Urothelium cell line (cell line): ENCODE results near the gene UBE2L3.
A peak's percentile ranks its signal among the peaks of the same experiment; 100 is the strongest.
"Not testable (repeated sequence)": the region's sequence is repeated elsewhere in the genome, so short reads cannot be mapped to it uniquely, and the experiment has no call there.

Source experiments
- DNase-seq: peaks from one replicate; pipeline ENCODE4 v3.0.0; 2011; ENCODE audit warnings: low spot score, mixed read lengths
- FAIRE-seq: peaks from 2 replicates; lab custom pipeline; 2011; peaks lifted over from hg19 to GRCh38; lab: Jason Lieb, UNC

UBE2L3 gene

DNA sequence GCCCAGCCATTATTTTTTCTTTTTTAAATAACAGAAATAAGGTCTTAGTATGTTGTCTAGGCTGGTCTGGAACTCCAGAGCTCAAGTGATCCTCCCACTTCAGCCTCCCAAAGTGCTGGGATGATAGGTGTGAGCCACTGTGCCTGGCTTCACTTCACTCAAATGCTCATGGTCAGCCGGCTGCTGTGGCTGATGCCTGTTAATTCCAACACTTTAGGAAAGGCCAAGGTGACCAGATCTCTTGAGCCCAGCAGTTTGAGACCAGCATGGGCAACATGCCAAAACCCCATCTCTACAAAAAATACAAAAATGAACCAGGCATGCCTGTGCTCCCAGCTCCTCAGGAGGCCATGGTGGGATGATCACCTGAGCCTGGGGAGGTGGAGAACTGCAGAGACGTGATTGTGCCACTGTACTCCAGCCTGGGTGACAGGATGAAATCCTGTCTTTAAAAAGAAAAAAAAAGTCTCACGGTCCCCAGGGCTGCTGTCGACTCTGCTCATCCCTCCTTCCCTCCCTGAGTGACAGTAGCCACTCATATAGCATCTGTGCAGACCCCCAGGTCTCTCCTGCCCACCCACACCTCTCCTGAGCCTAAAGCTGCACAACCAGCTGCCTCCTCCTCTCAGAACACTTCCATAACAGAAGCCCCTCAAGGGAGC, 58.7 kb downstream of the UBE2L3 start:
- FAIRE-seq = no peak
- DNase-seq = no peak

DNA sequence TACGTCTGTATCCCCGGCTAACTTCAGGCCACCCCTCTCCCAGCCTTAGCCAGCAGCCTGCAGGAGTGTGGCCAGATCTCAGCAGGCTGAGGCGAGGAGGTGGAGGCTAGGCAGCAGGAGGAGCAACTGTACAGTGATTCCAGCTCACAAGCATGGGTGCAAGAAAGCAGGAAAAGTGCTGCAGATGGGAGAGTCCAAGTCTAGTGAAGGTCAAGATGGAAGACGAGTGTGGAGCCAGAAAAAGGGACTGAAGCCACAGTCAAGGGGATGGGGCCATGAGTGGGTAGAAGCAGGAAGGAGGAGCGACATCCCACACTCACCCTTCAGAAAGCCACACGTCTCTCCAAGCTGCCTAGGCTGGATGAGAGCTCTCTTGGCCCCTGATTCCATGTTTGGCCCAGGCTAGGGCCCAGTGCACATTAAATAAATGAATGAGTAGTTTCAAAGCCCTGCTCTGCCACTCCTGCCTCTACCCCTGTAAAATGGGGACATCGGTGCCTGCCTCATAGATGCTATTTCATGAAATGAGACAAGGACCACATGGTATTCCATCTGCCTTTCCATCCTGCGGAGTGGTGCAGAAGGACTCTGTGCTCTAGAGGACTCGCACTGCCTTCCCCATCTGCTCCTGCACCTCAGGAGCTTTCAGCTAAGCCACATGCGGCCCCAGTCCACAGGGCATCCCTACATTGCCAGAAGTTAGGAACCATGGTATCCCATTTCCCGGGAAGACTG, 59.4 kb downstream of the UBE2L3 start:
- FAIRE-seq (peak; percentile 89), DNase-seq (no peak)

DNA sequence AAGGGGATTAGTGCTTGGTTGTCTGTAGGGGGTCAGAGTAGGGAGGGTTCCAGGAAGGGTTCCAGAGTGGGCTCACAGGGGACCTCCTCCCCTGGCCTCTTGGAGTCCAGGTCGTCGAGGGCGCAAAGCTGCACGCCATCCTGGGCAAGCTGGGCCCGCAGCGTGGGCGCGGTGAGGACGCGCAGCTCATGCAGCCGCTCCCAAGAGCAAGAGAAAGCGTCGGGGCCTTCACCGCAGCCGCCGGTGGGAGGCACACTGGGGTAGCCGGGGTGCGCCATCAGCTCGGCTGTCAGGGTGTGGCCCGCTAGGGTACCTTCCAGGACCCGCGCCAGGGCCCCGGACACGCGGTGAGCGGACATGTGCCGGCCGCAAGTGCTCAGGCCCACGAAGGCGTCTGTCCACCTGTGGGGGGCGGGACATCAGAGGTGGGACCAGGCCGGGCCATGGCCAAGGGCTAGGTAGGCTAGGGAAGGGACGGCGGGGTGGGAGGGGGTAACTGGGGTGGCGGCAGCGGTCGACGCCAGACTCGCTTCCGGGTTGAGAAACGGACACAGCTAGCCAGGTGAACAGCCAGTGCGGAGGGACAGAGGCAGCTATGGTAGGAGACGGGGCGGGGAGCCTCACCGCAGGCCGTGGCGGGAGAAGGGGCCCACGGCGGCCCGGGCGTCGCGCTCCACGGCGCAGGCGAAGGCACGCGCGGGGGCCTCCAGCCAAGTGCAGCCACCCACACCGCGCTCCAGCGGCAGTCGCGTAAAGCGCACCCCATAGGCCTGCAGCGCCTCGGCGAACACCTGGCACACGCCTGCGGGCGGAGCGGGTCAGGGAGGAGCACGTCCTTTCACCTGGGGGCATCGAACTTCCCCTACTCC, 61.1 kb downstream of the UBE2L3 start:
- FAIRE-seq (no peak), DNase-seq (no peak)

DNA sequence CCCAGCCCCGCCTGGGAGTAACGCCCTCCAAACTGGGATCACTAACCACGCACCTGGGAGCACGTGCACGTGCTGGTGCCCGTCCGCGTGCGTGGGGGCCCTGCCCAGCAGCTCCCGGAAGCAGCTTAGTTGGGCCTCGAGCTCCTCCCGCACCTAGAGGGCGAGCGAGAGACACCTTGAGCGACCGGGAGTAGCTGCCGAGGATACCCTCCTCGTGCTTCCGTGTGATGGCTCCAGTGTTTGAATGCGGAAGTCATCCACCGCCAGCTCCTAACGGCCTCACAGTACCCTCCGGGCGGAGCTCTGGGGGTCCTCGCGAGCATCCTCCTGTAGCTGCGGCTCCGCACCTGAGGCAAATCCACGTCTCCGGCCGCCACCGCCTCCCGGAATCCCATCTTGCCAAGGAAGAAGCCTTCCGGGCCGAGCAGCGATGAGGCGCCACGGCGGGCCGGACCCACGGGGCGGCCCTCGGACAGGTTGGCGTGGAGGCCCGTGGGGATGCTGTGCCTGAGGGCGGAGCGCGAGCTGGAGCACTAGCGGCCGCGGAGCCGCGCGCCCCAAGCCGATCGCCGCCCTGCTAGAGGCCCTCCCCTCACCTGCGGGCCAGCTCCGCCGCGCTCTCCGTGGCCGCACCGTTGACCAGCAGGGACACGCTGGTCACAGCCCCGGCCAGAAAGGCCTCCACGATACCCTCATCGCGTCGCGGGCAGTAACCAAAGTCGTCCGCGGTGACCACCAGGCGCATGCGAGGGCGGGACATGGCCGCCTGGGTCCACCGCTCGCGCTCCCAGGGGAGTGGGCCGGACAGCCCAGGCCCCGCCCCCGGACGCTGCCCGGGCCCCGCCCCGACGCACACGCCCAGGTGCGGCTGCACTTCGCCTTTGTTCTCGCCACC, 62.0 kb downstream of the UBE2L3 start, which contains the start of gene YDJC:
Gene YDJC (minus strand): TSS at position 768 of the 895 bp plus-strand sequence. CDS start 8 bp downstream, at position 760.
- FAIRE-seq (peak; percentile 99), DNase-seq (peak; percentile 99)

DNA sequence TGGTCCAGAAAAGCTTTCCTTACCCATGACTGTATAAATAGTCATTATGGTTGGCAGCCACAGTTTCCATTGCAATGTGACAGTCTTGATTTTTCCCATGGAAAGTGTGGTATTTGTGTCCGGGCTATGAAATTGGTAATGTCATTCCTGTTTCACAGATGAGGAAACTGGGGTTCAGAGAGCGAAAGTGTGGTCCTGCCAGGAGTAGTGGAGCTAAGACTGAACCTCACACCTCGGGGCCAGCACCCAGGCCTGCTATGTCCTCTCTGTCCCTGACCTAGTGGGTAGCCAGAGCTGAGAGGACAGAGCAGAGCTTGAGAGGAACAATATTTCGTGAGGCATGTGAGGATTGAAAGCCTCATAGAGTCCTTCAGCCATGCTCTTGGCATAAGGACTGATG, 63.5 kb downstream of the UBE2L3 start:
- DNase-seq (no peak), FAIRE-seq (no peak)

DNA sequence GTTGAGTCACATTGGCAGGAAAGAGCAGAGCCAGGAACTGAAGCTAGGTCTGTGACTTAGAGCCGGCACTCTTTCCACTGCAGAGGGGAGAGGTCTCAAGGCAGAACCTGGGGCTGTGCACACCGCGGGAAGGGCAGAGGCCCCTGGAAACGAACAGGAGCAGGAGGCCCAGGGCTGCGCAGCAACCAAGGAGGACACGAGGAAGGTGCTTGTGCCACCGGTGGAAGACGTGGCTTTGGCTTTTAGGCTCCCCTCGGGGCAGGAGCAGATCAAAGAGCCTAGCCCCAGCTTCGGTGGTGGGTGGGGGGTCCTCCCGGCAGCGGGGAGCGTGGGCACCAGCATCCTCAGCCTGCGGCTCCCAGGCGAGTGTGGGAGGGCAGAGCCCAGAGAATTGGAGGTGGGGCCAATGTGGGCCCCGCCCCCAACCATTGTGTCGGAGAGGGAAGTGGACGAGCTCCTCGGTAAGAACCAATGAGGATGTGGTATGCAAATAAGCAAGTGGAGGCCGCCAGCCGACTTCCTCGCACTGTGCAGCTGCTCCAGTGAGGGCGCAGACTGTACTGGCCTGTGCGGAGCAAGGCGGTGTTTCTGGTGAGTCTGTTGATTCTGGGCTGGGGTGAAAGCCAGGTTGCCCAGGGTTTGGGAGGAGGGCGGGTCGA, 64.9 kb downstream of the UBE2L3 start, which contains the start of gene CCDC116:
Gene CCDC116 (plus strand): TSS at position 524 of the 659 bp plus-strand sequence. CDS start 422 bp downstream, outside the sequence.
- DNase-seq = no peak
- no peak for FAIRE-seq

DNA sequence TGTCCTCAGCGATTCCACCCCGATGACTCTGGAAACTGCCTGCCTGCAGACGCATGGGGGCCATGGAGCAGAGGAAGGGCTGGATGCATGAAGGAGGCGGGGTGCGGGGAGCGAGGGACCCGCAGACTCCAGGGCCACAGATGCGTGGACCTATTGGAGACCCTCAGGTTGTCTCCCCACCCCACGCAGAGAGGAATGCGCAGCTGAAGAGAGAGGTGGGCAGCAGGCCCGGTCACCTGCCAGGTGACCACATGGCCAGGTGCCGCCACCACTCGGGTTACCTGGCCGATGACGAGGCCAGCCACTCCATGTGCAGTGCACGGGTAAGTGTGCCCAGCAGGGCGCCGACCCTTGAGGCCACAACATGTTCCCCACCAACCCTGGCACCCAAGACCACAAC, 65.4 kb downstream of the UBE2L3 start:
- FAIRE-seq (no peak), DNase-seq (no peak)

DNA sequence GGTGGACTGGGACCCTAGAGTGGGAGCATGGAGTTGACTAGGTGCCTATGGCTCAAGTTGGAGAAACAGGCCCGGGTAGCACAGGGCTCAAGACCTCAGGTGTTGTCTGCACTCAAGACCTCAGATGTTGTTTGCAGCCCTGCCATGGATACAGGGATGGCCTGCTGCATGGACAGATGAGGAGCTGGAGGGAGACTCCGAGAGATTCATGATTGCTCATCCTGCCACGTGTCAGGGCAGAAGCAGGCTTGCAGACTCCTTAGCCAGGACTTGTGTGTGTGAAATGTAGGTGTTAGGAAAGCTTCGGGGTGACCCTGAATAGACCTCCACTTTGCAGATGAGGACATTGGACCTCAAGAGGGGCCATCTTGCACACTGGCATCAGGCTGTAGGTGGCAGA, 66.0 kb downstream of the UBE2L3 start:
- FAIRE-seq (peak; percentile 13), DNase-seq (no peak)

DNA sequence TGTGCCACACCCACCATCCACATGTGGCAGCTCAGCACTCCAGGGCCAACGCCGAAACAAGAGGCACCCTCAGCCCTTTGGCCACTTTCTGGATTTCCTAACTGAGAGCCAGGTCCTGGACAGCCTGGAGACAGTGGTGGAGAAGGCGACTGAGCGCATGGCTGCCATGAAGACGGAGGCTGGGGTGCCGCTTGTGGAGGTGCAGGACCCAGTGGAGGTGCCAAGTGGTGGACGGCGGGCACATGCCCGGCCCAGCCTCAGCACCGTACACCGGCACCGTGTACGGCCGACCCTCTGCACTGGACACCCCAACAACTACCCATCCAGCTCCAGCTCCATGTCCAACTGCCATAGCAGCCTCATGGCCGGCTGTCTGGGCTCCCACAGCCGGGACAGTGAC, 66.6 kb downstream of the UBE2L3 start:
- peak; percentile 40 for FAIRE-seq
- no peak for DNase-seq

DNA sequence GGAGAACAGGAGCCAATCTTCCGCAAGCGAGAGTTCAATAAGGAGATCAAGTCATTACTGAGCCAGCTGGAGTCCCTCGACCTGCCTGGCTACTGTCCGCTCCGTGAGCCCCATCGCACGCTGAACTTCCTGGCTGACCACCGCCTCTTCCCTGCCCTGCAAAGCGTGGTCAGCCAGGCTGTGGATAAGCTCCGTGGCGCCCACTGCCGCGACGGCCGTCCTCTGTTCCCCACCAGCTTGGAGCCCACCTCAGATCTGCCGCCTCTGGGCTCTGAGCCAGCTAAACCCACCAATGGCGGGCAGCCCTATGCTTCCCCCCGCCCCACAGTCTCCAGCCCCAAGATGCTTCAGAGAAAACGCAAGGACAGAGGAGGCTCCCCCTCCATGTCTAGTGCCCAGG, 67.3 kb downstream of the UBE2L3 start:
- DNase-seq = no peak
- FAIRE-seq = peak; percentile 44

DNA sequence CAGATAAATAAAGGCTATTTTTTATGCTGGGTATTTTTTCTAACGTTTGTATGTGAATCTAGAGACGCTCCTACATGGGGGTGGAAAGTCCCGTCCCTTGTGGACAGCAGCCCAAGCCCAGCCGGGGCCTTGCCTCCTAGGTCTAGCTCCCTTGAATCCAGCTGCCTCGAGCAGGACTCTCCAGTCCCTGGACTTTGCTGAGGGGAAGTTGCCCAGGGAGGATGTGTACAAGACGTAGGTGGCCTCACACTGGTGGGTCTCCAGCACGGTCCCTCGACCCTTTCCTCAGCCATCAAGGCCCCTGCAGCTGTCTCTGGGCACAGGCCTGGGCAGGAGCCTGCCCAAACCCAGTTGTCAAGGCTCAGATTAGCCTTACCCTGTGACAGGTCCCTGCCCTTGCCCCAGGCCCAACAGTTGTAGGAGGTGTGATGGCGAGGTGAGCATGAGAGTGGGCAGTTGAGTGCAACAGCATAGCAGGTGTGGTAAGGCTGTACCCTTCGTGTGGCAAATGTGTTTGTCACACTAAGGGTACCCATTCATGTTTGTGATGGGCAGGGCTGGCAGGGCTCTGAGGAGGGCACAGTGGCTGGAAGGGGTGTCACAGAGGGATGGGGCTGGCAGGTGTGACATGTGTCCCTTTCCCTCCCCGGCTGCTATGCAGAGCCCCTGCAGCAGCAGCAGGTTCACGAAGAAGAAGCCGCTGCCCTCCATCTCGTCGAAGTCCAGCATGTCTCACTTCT, 68.4 kb downstream of the UBE2L3 start:
- FAIRE-seq (no peak), DNase-seq (no peak)

DNA sequence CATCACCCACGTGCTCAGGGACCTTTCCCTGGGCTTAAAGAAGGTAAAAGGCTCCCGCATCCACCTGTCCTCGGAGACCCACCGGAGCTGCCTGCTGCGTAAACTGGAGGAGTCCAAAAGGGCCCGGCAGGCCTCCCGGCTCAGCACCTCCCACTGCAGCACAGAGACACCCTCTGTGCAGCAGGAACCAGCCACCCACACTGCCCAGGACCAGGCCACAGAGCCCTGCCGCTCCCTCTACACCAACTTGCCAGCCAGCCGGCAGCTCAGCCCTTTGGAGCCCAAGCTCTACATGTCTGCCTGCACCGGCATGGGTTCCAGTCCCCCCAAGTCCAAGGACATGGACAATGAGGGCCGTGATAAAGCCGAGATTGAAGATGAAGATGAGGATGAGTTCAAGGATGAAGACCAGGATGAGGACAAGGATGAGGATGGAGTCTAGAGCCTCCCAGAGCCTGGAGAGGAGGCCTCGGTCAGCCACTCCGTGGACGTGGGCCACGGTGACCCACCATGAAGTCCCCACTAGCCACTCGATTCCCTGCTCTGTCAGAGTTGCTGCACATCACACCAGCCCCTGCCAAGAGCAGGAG, 69.2 kb downstream of the UBE2L3 start:
- no peak for FAIRE-seq
- DNase-seq = no peak

DNA sequence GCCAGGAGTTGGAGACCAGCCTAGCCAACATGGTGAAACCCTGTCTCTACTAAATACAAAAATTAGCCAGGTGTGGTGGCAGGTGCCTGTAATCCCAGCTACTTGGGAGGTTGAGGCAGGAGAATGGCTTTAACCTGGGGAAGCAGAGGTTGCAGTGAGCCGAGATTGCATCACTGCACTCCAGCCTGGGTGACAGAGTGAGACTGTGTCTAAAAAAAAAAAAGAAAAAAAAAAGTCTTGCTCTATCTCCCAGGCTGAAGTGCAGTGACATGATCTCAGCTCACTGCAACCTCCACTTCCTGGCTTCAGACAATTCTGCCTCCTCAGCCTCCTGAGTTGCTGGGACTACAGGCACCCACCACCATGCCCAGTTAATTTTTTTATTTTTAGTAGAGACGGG, 69.9 kb downstream of the UBE2L3 start:
- FAIRE-seq, DNase-seq: not testable (repeated sequence)

DNA sequence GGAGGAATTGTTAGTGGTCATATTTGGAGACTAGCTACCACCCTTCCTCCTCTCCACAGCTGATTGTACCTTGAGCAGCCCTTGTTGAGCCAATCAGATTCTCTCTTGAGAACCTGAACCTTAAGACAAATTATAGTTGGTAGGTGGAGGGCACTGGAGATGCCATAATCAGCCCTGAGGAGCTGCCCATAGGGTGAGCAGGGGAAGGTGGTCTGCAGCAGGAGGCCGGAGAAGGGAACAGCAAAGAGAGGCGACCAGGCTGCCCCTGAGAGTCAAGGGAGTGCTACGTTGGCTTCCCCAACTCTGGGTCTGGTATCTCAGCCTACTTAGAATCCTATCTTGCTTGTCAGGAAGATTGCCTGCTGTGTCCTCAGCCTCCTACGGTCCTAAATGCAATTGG, 71.8 kb downstream of the UBE2L3 start:
- FAIRE-seq = peak; percentile 67

DNA sequence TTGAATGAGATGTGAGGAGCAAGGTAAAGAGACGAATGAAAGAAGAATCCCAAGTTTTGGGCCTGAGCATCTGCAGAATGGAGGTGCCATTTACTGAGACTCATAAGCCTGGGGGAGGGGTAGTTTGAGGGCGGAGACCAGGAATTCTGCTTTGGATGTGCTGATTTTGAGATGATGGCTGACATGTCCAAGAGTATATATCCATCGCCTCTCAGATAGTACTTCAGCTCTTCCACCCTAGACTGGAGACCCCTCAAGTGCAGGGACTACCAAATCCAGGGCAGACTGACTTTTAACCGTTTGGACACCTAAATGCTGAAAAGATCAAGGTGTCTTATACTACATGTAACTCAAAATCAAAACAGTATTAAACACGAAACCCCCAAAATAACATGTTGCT, 73.3 kb downstream of the UBE2L3 start:
- no peak for FAIRE-seq
- DNase-seq = no peak

More for the DNA sequence above, 71.8 kb downstream of the UBE2L3 start:
- DNase-seq = no peak

DNA sequence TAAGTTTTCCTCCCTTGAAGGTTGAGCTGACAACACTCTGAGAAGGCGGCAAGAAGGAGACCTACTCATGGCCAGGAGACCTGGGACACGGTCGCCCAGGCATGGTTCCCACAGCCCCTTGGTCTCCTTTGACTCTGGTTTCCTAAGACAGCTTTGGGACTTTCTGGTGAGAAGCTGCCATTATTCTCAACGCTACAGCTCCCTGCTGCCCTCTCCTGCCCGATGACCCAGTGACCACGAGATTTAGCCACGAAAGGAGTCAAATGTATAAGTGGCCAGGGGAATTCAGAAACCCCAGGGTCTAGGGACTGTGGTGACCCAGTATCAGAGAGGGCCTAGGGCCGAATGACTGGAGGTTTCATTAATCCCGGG, 73.9 kb downstream of the UBE2L3 start:
- FAIRE-seq (peak; percentile 37), DNase-seq (peak; percentile 72)

DNA sequence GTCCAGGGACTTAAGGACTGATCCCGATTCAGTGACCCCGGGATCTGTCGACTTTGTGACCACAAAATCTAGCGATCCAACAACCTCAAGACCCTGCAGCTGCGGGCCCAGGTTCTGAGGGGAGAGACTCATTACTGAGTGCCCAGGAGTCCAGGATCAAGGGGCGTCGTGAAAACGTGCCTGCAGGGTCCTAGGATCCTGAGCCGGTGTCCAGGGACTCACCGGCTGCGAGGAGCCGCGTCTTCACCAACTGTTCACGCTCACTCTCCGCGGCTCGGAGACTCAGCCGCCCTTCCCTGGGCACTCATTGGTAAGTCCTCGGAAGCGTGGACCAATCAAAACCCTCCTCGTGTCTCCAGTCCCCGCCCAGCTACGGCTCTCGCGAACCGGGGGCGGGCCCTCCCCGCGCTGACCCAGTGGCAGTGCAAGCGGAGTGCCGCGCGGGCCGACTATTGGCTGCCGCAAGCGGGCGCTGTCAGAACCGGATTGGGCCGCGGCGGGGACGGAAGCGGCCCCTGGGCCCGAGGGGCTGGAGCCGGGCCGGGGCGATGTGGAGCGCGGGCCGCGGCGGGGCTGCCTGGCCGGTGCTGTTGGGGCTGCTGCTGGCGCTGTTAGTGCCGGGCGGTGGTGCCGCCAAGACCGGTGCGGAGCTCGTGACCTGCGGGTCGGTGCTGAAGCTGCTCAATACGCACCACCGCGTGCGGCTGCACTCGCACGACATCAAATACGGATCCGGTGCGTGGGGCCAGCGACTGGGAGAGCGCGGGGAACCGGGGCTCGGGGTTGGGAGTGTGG, 74.5 kb downstream of the UBE2L3 start, which contains the start of gene SDF2L1:
Gene SDF2L1 (plus strand): TSS at position 514 of the 795 bp plus-strand sequence. CDS start 35 bp downstream, at position 549.
- DNase-seq (peak; percentile 100), FAIRE-seq (peak; percentile 99)
